SK-N-SH (cell line): ENCODE measurements around the gene BNIPL. TPM values are rescaled to one million over a fixed set of nuclear protein-coding genes. Genes with fewer than 3 reads are reported as not detected.
A peak's percentile ranks its signal among the peaks of the same experiment; 100 is the strongest.

Source experiments
- CTCF ChIA-PET: fragments of 300-600, 350-600 bp; formaldehyde crosslinking; extraction: SDS; loops from one replicate; lab custom pipeline; 2021; lab: Yijun Ruan, JAX
- POLR2A ChIA-PET: fragments of 350-600 bp; sonication (Branson Sonifier 250); formaldehyde crosslinking; extraction: SDS; loops from one replicate; lab custom pipeline; 2020; ENCODE audit warnings: antibody characterized with exemption, inconsistent platforms; lab: Yijun Ruan, JAX
- DNase-seq: peaks from one replicate; pipeline ENCODE4 v3.0.0; 2012
- H2AFZ ChIP-seq: fragments of 200-600 bp; sonication (generic); 2 replicates; pipeline ENCODE4 v1.8.1; 2016; ENCODE audit warnings: antibody characterized with exemption, mild to moderate bottlenecking, low read depth
- H3F3A ChIP-seq: fragments of 200-600 bp; sonication (generic); replicated peaks from 2 replicates; pipeline ENCODE3; 2016; ENCODE audit warnings: antibody characterized with exemption, mild to moderate bottlenecking; ENCODE audit not compliant: insufficient read depth
- H3K27ac ChIP-seq, 2 experiments: fragments of 200-500 bp in 1 of 2; fragments of 200-600 bp in 1 of 2; sonication (Bioruptor generic) in 1 of 2; sonication (generic), shearing (Covaris generic) in 1 of 2; 2 replicates each; pipeline versions ENCODE4 v1.5.1 to v1.6.1; 2014 to 2016; ENCODE audit warnings: low read depth in 2 of 2, inconsistent platforms in 1 of 2, low read length in 1 of 2, mild to moderate bottlenecking in 1 of 2, mixed read lengths in 1 of 2
- H3K27me3 ChIP-seq: fragments of 200-600 bp; sonication (generic), shearing (Covaris generic); 2 replicates; pipeline ENCODE4 v1.6.1; 2016; ENCODE audit warnings: mixed run types; ENCODE audit not compliant: insufficient read depth
- H3K36me3 ChIP-seq, 2 experiments: fragments of 200-500 bp in 1 of 2; fragments of 200-600 bp in 1 of 2; sonication (Bioruptor generic) in 1 of 2; sonication (generic) in 1 of 2; replicated peaks in 1 of 2; 2 replicates each; pipeline versions ENCODE3 to v1.5.1; 2014 to 2016; ENCODE audit warnings: low read length in 1 of 2, mild to moderate bottlenecking in 1 of 2; ENCODE audit not compliant: insufficient read depth in 2 of 2, control insufficient read depth in 1 of 2
- H3K4me1 ChIP-seq, 2 experiments: fragments of 200-500 bp in 1 of 2; fragments of 200-600 bp in 1 of 2; sonication (Bioruptor generic) in 1 of 2; sonication (generic), shearing (Covaris generic) in 1 of 2; 2 replicates each; pipeline versions ENCODE4 v1.5.1 to v1.6.1; 2014 to 2016; ENCODE audit warnings: low read depth in 1 of 2, low read length in 1 of 2, mixed run types in 1 of 2; ENCODE audit not compliant: insufficient read depth in 2 of 2, control insufficient read depth in 1 of 2
- H3K4me2 ChIP-seq: fragments of 200-600 bp; sonication (generic), shearing (Covaris generic); 2 replicates; pipeline ENCODE4 v1.6.1; 2017; ENCODE audit warnings: mixed run types
- H3K4me3 ChIP-seq, 2 experiments: fragments of 200-500 bp in 1 of 2; fragments of 200-600 bp in 1 of 2; sonication (Bioruptor generic) in 1 of 2; sonication (generic), shearing (Covaris generic) in 1 of 2; 2 replicates each; pipeline versions ENCODE4 v1.5.1 to v1.8.1; 2014 to 2016; ENCODE audit warnings: low read depth in 2 of 2, inconsistent platforms in 1 of 2, low read length in 1 of 2, mild to moderate bottlenecking in 1 of 2, mixed read lengths in 1 of 2, moderate library complexity in 1 of 2
- H3K79me2 ChIP-seq: fragments of 200-600 bp; sonication (generic); 2 replicates; pipeline ENCODE4 v1.8.1; 2017; ENCODE audit warnings: mild to moderate bottlenecking; ENCODE audit not compliant: insufficient read depth
- H3K9ac ChIP-seq: fragments of 200-600 bp; sonication (generic); 2 replicates; pipeline ENCODE4 v1.6.1; 2017; ENCODE audit warnings: mixed run types
- H3K9me2 ChIP-seq: fragments of 200-600 bp; sonication (generic); 2 replicates; pipeline ENCODE4 v1.6.1; 2017; ENCODE audit warnings: mixed run types
- H3K9me3 ChIP-seq: fragments of 200-600 bp; sonication (generic); 2 replicates; pipeline ENCODE4 v1.6.1; 2017; ENCODE audit warnings: mixed run types, mild to moderate bottlenecking, moderate library complexity
- H4K20me1 ChIP-seq: fragments of 200-600 bp; sonication (generic); 2 replicates; pipeline ENCODE4 v1.6.1; 2017; ENCODE audit warnings: mild to moderate bottlenecking, mixed run types; ENCODE audit not compliant: insufficient read depth
- ELF1 ChIP-seq: IDR thresholded peaks from 2 replicates; pipeline ENCODE4 v1.4.0; 2012
- EP300 ChIP-seq, 2 experiments: IDR thresholded peaks; 2 replicates each; pipeline versions ENCODE4 v1.4.0 to v1.6.1; 2012; ENCODE audit warnings: borderline replicate concordance in 1 of 2, low read depth in 1 of 2, low read length in 1 of 2
- FOSL2 ChIP-seq: IDR thresholded peaks from 2 replicates; pipeline ENCODE4 v1.4.0; 2012; ENCODE audit warnings: low read depth, mild to moderate bottlenecking, moderate library complexity, borderline replicate concordance
- GABPA ChIP-seq: IDR thresholded peaks from 2 replicates; pipeline ENCODE4 v1.4.0; 2012; ENCODE audit warnings: low read depth, mild to moderate bottlenecking
- GATA2 ChIP-seq: sonication (generic); formaldehyde crosslinking; IDR thresholded peaks from 2 replicates; pipeline ENCODE4 v1.5.0; 2020; ENCODE audit warnings: mild to moderate bottlenecking, missing genetic modification reagents
- NRF1 ChIP-seq: IDR thresholded peaks from 2 replicates; pipeline ENCODE4 v1.6.1; 2012; ENCODE audit warnings: low read depth, mild to moderate bottlenecking, low read length
- POLR2AphosphoS5 ChIP-seq: IDR thresholded peaks from 2 replicates; pipeline ENCODE4 v1.6.1; 2012; ENCODE audit warnings: low read depth, low read length
- RCOR1 ChIP-seq: fragments of 150-350 bp; IDR thresholded peaks from 2 replicates; pipeline ENCODE4 v1.6.1; 2017; ENCODE audit warnings: antibody characterized with exemption, low read length
- RXRA ChIP-seq: IDR thresholded peaks from 2 replicates; pipeline ENCODE4 v1.4.0; 2012; ENCODE audit warnings: low read depth, mild to moderate bottlenecking, borderline replicate concordance
- USF2 ChIP-seq: fragments of 150-350 bp; IDR thresholded peaks from 2 replicates; pipeline ENCODE4 v1.6.1; 2017; ENCODE audit warnings: antibody characterized with exemption, low read length, low read depth, borderline replicate concordance
- WGBS: methylation state at CpG from one replicate; pipeline ENCODE4 v1.1.6; 2017; ENCODE audit warnings: low lambda C conversion rate; 5-methylcytosine and 5-hydroxymethylcytosine counted together
- polyA plus RNA-seq, 3 experiments: library from polyadenylated mRNA; depleted of rRNA; stranded (reverse); fragments of >200 nt; gene quantifications; 2 replicates each; pipeline ENCODE4 v1.2.3, GENCODE V29; 2012
- TF ChIP-seq, protein P1 (sequence below): IDR thresholded peaks from 2 replicates; pipeline ENCODE4 v1.4.0; 2012; ENCODE audit warnings: low read depth, borderline replicate concordance
- TF ChIP-seq, protein P2 (sequence below): IDR thresholded peaks from 2 replicates; pipeline ENCODE4 v1.4.0; 2012; ENCODE audit warnings: low read depth, borderline replicate concordance
- TF ChIP-seq, protein P3 (sequence below): IDR thresholded peaks from 2 replicates; pipeline ENCODE4 v1.4.0; 2012; ENCODE audit warnings: low read depth
- TF ChIP-seq, protein P4 (sequence below): fragments of 150-350 bp; IDR thresholded peaks from 2 replicates; pipeline ENCODE4 v1.6.1; 2016; ENCODE audit warnings: mild to moderate bottlenecking, low read depth, low read length
- TF ChIP-seq, protein P5 (sequence below): fragments of 200-600 bp; sonication (generic); IDR thresholded peaks from 2 replicates; pipeline ENCODE4 v1.6.1; 2017; ENCODE audit warnings: antibody characterized with exemption, mild to moderate bottlenecking, moderate library complexity

The BNIPL gene
- polyA plus RNA-seq, 1 of the 3 experiments (the other 2 are of a cell fraction): 0.12 TPM

DNA sequence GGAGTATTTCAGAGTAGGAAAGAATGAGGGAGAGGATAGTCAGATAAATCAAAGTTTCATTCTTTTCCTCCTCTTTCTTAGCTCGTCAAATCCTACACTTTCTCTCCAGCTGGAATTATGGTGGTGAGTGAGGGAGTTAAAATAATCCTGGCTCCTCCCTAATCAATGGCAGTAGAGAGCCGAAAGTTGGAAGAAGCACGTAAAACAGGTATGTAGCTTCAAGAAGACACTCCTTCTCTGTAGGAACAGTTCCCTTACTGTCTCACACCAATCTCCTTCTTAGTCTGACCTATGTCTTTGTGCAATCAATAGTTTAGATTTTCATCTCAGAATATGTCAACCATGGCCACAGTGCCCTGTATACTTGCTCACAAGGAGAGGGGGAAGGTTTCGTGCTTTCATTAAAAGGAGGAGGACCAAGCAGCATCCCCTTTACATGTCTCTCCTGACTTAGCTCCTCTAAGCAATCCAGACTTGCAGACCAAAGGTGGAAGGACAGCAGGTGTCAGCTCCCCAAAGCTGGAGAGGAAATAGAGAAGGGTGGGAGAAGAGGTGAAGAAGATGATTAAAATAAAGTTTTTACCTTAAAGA, 30.6 kb upstream of the BNIPL start:
- TF ChIP-seq EP300 (IDR thresholded peaks at IDR 0.05; ENCODE audit: borderline replicate concordance in 1 of 2, low read depth in 1 of 2, low read length in 1 of 2) (no peak), POLR2AphosphoS5 (no peak)
- TF ChIP-seq, protein P1, sequence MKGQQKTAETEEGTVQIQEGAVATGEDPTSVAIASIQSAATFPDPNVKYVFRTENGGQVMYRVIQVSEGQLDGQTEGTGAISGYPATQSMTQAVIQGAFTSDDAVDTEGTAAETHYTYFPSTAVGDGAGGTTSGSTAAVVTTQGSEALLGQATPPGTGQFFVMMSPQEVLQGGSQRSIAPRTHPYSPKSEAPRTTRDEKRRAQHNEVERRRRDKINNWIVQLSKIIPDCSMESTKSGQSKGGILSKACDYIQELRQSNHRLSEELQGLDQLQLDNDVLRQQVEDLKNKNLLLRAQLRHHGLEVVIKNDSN: no peak
- TF ChIP-seq, all 33 proteins: peak for 0
- no peak for DNase-seq
- POLR2A ChIA-PET: interaction anchor here (0.5 to 1.8 kb wide), 9 partner anchors 11 to 694 kb away, joined by 3 to 10 read pairs (median 5); partner anchors contain the start of genes ANXA9, C1orf56, CDC42SE1 and CERS2

DNA sequence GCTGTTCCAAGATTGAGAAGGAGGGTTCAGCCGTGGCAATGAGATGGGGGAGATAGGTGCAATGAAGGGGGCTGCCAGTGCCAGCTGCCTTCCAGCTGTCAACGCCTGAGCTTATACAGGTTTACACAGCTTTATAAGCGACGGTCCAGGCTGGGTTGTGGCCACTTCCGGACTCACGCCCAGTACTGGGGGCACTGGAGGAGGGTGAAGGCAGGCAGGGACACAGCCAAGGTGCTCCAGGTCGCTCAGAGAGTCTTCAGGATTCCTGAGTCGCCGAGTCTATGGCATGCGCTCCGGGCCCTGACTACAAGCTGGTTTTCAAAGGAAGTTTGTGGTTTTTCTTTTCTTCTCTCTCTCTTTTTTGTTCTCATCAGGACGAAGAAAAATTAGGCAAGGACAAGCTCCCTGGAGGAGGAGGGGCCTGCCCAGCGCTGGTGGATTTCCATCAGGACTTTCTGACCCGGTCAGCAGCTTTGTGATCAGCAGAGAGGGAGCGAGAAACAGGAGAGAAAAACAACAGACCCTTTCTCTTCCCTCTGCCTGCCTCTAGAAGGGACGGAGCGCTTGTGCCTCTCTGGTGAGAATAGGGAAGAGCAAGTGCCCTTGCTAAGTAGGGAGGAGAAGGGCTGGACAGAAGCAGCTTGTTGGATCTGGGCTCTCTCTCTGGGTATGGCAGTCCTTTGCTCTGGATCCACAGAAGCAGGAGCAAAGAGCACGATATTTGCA, 29.9 kb upstream of the BNIPL start, which contains the start of gene MINDY1:
MINDY1 (minus strand) TSS at position 576 of the 726 bp plus-strand sequence. CDS start 4,285 bp downstream, outside the sequence.
- peak within 1 kb of the TSS; percentile 81 for H2AFZ ChIP-seq
- POLR2A ChIA-PET: interaction anchor here (0.5 to 1.8 kb wide), 9 partner anchors 12 to 695 kb away, joined by 3 to 10 read pairs (median 5); partner anchors contain the start of genes ANXA9, C1orf56, CDC42SE1 and CERS2
- 2% methylated on average over 12 of the region's 18 CpGs for WGBS
- no peaks in the 10 kb centered on the region for H3K9me3 ChIP-seq
- DNase-seq: peak; percentile 82
- H3K36me3 ChIP-seq: peaks cover 0 to 2% of the 10 kb centered on the region in 2 experiments
- H3F3A ChIP-seq: peaks cover 15% of the 10 kb centered on the region
- no peaks in the 10 kb centered on the region for H3K27me3 ChIP-seq
- H3K79me2 ChIP-seq: peaks cover 24% of the 10 kb centered on the region; the same call in 1 of the 2 replicates
- H3K4me2 ChIP-seq: peak within 1 kb of the TSS; percentile 87
- no peaks in the 10 kb centered on the region for H4K20me1 ChIP-seq
- peaks cover 6 to 30% of the 10 kb centered on the region in 2 experiments; a peak in 2 of 4 replicates for H3K4me1 ChIP-seq
- peak within 1 kb of the TSS; percentile 69 for H3K9ac ChIP-seq
- peak within 1 kb of the TSS; percentile 86 to 93 for H3K27ac ChIP-seq
- H3K9me2 ChIP-seq: no peaks in the 10 kb centered on the region
- H3K4me3 ChIP-seq: peak within 1 kb of the TSS; percentile 56 to 62
- CTCF ChIA-PET: interaction anchor here (0.7 to 15.9 kb wide), 23 partner anchors 11 to 543 kb away, joined by 3 to 371 read pairs (median 4); partner anchors contain the start of genes ANXA9, CDC42SE1, CERS2 and ENSA
- TF ChIP-seq, protein P2, sequence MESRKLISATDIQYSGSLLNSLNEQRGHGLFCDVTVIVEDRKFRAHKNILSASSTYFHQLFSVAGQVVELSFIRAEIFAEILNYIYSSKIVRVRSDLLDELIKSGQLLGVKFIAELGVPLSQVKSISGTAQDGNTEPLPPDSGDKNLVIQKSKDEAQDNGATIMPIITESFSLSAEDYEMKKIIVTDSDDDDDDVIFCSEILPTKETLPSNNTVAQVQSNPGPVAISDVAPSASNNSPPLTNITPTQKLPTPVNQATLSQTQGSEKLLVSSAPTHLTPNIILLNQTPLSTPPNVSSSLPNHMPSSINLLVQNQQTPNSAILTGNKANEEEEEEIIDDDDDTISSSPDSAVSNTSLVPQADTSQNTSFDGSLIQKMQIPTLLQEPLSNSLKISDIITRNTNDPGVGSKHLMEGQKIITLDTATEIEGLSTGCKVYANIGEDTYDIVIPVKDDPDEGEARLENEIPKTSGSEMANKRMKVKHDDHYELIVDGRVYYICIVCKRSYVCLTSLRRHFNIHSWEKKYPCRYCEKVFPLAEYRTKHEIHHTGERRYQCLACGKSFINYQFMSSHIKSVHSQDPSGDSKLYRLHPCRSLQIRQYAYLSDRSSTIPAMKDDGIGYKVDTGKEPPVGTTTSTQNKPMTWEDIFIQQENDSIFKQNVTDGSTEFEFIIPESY: no peak
- no peak for TF ChIP-seq FOSL2
- TF ChIP-seq GATA2 (CRISPR knock-in tag): no peak
- no peak for TF ChIP-seq EP300 (IDR thresholded peaks at IDR 0.05; ENCODE audit: borderline replicate concordance in 1 of 2, low read depth in 1 of 2, low read length in 1 of 2)
- TF ChIP-seq NRF1: no peak
- 0 out of 2 replicates have a peak, but pooled peaks have one; percentile 52 for TF ChIP-seq RCOR1
- TF ChIP-seq, protein P3, sequence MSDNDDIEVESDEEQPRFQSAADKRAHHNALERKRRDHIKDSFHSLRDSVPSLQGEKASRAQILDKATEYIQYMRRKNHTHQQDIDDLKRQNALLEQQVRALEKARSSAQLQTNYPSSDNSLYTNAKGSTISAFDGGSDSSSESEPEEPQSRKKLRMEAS: peak; percentile 52; the same call in 1 of the 2 replicates
- no peak for TF ChIP-seq USF2
- no peak for TF ChIP-seq RXRA
- peak; percentile 40 for TF ChIP-seq ELF1
- TF ChIP-seq GABPA: 0 out of 2 replicates have a peak, but pooled peaks have one; percentile 8
- TF ChIP-seq, protein P4, sequence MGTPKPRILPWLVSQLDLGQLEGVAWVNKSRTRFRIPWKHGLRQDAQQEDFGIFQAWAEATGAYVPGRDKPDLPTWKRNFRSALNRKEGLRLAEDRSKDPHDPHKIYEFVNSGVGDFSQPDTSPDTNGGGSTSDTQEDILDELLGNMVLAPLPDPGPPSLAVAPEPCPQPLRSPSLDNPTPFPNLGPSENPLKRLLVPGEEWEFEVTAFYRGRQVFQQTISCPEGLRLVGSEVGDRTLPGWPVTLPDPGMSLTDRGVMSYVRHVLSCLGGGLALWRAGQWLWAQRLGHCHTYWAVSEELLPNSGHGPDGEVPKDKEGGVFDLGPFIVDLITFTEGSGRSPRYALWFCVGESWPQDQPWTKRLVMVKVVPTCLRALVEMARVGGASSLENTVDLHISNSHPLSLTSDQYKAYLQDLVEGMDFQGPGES: no peak
- peak; percentile 68; the same call in 1 of the 2 replicates for TF ChIP-seq POLR2AphosphoS5
- TF ChIP-seq, protein P5, sequence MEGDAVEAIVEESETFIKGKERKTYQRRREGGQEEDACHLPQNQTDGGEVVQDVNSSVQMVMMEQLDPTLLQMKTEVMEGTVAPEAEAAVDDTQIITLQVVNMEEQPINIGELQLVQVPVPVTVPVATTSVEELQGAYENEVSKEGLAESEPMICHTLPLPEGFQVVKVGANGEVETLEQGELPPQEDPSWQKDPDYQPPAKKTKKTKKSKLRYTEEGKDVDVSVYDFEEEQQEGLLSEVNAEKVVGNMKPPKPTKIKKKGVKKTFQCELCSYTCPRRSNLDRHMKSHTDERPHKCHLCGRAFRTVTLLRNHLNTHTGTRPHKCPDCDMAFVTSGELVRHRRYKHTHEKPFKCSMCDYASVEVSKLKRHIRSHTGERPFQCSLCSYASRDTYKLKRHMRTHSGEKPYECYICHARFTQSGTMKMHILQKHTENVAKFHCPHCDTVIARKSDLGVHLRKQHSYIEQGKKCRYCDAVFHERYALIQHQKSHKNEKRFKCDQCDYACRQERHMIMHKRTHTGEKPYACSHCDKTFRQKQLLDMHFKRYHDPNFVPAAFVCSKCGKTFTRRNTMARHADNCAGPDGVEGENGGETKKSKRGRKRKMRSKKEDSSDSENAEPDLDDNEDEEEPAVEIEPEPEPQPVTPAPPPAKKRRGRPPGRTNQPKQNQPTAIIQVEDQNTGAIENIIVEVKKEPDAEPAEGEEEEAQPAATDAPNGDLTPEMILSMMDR: peak; percentile 61

More for the DNA sequence above, 30.6 kb upstream of the BNIPL start:
- Histone ChIP-seq H3K36me3 (peaks cover 0 to 2% of the 10 kb centered on the region in 2 experiments), H3K27me3 (no peaks in the 10 kb centered on the region), H4K20me1 (no peaks in the 10 kb centered on the region), H3K9me2 (no peaks in the 10 kb centered on the region), H3K9me3 (no peaks in the 10 kb centered on the region), H3K9ac (peak overlapping the region; percentile 69), H3K27ac (peak overlapping the region; percentile 86 to 93), H2AFZ (peak overlapping the region; percentile 75), H3K4me3 (peak overlapping the region; percentile 56 to 62), H3F3A (peaks cover 15% of the 10 kb centered on the region), H3K4me2 (peak overlapping the region; percentile 87), H3K4me1 (peaks cover 5 to 30% of the 10 kb centered on the region in 2 experiments; a peak in 2 of 4 replicates), H3K79me2 (peaks cover 24% of the 10 kb centered on the region; the same call in 1 of the 2 replicates)
- CTCF ChIA-PET: interaction anchor here (0.8 to 15.9 kb wide), 21 partner anchors 10 to 543 kb away, joined by 3 to 371 read pairs (median 5); partner anchors contain the start of genes ANXA9, CDC42SE1, CERS2 and MLLT11
- 78% methylated on average over 4 of the region's 4 CpGs for WGBS
